PFSK-1 (cell line): ENCODE results near the gene NALCN.

Source experiments
- FOXP2 ChIP-seq: optimal IDR thresholded peaks from 2 replicates; pipeline ENCODE3; 2011; ENCODE audit warnings: borderline replicate concordance, control low read depth, inconsistent platforms; ENCODE audit not compliant: insufficient read depth; ENCODE audit errors: extremely low read length, extremely low read depth
- POLR2AphosphoS5 ChIP-seq: IDR thresholded peaks from 2 replicates; pipeline ENCODE4 v1.6.1; 2012; ENCODE audit warnings: low read depth, mild to moderate bottlenecking, control low read depth, low read length, moderate library complexity
- REST ChIP-seq, 2 experiments: IDR thresholded peaks; 2 replicates each; pipeline versions ENCODE4 v1.6.1 to v1.8.0; 2011 to 2012; ENCODE audit warnings: low read depth in 2 of 2, low read length in 2 of 2, control low read depth in 1 of 2, inconsistent platforms in 1 of 2, mild to moderate bottlenecking in 1 of 2, moderate library complexity in 1 of 2; ENCODE audit not compliant: insufficient read depth in 1 of 2
- SIN3A ChIP-seq: IDR thresholded peaks from 2 replicates; pipeline ENCODE4 v1.6.1; 2012; ENCODE audit warnings: mild to moderate bottlenecking, low read length, moderate library complexity, borderline replicate concordance; ENCODE audit not compliant: insufficient read depth
- TAF1 ChIP-seq: IDR thresholded peaks from 2 replicates; pipeline ENCODE4 v1.6.1; 2012; ENCODE audit warnings: low read length, control low read depth, borderline replicate concordance; ENCODE audit not compliant: insufficient read depth

DNA sequence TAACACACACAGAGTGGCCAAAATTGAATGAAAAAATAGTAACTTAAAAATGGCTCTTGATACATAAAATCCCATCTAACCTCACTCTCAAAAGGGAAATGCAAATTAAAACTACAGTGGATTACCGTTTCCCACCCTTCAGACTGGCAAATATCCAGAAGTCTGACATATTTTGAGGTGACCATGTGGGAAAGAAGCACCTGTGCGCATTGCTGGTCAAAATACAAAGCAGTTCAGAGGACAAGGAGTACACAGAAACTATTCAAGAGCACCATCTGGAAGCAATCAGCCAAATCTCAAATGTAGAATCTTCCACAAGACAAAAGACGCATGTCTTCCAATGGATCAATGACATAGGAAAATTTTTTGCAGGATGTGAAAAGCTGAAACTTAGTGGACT lies 23.2 kb downstream of the NALCN start:
- no peak for TF ChIP-seq POLR2AphosphoS5
- TF ChIP-seq TAF1, result no peak
- TF ChIP-seq SIN3A, result no peak
- TF ChIP-seq FOXP2, result no peak
- no peak for TF ChIP-seq REST (IDR thresholded peaks at IDR 0.05; ENCODE audit: insufficient read depth in 1 of 2, low read depth in 2 of 2, low read length in 2 of 2)
